Right lobe of liver (tissue), 4 donors: ENCODE measurements around the gene UBALD2.
"Not testable (repeated sequence)": the region's sequence is repeated elsewhere in the genome, so short reads cannot be mapped to it uniquely, and the experiment has no call there.

ENCODE experiments used
- CTCF ChIP-seq, 4 donors: fragments of 200-600 bp in 3 of 4; fragments of 450-650 bp in 1 of 4; IDR thresholded peaks; one replicate each; pipeline versions ENCODE4 v1.5.1 to v1.8.0; 2016 to 2022; ENCODE audit warnings: antibody characterized with exemption in 4 of 4, mild to moderate bottlenecking in 2 of 4
- POLR2A ChIP-seq: fragments of 450-650 bp; IDR thresholded peaks from one replicate; pipeline ENCODE4 v1.6.1; 2017; ENCODE audit warnings: antibody characterized with exemption, mild to moderate bottlenecking
- donor health status: DM: no; HTN: no; CAD: no.
- donor health status: DM: no; HTN: no; CAD: no.
- donor health status: DM: no; HTN: yes; CAD: no.

DNA sequence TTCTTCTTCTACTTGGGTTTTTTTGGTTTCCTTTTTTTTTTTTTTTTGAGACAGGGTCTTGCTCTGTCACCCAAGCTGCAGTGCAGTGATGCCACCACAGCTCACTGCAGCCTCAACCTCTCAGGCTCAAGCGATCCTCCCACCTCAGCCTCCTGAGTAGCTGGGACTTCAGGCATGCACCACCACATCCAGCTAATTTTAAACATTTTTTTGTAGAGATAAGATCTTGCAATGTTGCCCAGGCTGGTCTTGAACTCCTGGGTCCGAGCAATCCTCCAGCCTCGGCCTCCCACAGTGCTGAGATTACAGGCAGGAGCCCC, 39.9 kb downstream of the UBALD2 start:
- not testable (repeated sequence) for TF ChIP-seq CTCF (IDR thresholded peaks at IDR 0.05); POLR2A
